GM20431 (cell line): ENCODE measurements around the gene CCDC158.

Experiments
- in situ Hi-C: fragments of 300-500 bp; cut with MseI, MboI; formaldehyde crosslinking; loops from one replicate; pipeline ENCODE4 v1.15.0; 2020; ENCODE audit warnings: low sequenced_read_pairs; ENCODE audit not compliant: unreplicated experiment

The CCDC158 gene

DNA sequence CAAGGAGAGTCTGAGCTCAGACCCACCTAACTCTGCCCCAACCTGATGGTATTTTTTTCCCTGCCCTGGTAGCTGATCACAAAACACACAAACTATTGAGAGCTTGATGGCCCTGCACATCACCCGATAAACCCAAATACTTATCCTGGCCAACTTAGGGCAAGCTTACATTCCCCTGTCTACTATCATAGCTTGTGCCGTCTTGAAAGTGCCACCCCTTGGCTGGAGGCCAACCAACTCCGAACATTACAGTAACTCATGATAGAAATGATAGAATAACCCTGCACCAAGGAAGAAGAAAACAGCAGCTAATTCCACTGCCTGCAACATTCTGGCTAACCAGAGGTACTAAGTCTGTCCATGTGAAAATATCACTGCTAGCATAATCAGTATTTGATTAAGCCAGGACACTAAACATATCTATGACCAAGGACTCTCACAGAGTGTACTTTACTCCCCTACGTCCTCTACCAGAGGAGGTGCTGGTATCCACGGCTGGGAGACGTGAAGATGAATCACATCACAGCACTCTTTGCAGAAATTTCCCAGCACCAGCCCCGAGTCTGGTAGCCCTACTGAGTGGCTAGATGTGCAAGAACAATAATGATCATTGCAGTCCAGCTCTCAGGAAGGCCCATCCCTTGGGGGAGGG is 105.5 kb downstream of the CCDC158 start:
- in situ Hi-C loops = no loop called here

DNA sequence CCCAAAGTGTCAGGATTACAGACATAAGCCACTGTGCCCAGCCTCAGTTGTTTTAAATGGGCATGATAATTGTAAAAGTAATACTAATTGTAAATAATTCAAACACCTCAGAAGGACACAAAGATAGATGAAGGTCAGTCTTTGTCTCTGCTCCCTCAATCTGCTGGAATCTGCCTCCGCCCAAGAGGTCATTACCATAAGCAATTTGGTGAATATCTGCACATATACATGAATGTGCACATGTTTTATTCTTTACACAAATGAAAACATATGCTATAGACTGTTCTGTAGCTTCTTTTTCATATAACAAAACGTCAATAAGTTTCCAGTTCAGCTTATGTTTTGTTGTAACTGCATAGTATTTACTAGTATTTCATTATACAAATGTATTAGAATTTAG is 107.4 kb downstream of the CCDC158 start:
- in situ Hi-C loops = no loop called here

DNA sequence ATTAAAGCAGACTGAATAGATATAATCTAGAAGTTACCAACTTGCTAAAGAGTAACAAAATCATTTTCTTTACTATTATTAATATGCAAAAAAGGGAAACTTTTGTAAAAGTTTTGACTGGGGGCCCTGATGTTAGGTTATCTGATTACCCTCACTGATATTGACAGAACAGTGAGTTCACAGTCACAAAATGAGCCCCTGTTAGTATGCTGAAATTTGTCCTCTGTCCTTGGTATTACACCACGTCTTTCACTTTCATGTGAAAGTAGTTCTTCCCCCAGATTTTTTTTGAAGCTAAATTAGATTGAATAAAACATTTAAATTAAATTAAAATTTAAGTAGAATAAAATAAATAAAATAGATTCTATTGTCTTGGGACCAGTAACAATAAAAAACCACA is 108.5 kb downstream of the CCDC158 start:
- in situ Hi-C loops = no loop called here

DNA sequence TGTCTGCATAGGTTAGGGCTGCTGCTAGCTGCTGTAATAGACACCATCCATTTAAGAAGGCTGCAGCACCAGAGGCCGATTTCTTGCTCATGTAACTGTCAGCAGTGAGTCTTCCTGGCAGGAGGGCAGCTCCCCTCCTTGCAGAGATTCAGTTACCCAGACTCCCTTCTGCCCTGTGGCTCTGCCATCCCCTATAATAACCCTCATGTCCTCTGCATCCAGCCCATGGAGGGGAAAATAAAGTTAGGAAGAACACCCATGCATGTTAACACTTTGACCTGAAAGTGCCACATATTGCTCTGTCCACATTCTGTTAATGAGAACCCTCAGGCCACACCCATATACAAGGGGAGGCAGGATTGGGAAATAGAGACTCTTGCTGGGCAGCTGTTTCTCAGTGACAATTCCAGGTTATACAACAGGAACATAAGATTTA is 109.0 kb downstream of the CCDC158 start:
- in situ Hi-C loops = no loop called here

DNA sequence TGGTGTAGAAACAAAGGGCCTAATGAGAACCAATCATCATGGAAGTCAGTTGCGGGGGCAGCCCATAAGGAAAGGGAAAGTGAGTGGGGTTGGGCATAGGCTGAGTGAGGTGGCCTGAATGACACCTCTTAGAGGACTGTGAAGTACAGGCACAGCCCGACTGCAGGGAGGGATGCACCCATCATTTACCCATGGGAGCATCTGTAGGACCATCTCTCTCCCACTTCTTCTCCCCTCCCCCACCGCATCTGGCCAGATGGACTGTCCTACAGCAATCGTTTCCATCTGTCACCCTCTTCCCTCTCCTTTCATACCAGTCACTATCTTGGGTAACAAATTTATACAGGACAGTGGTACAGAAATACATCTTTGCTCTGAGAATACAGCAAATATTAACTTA is 110.3 kb downstream of the CCDC158 start:
- in situ Hi-C loops = no loop called here

DNA sequence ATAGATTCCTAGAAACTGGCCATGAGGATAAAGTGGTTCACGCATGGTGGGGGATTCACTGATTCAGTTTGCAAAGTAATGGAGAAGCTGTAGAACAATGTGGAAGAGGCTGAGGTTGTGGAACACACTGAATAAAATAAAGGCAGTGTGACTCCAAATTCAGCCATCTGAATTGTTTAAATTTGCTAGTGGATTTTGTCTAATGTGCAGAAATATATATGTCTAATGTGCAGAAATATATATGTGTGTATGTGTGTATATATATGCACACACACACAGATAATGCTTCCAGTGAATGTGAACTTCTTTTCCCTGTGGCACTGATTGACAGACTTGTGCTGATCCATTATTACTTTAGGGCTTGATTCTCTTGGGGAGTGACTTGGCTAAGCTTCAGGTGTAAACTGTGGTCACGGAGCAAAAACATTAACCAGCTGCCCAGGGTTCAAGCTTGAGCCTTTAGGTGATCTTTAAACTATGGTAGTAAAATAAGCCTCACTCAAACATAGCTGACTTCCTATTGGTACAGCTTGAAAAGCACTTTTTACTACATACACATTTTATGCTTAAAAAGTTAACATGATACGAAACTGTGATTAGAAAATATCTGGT is 110.9 kb downstream of the CCDC158 start:
- in situ Hi-C loops = no loop called here

DNA sequence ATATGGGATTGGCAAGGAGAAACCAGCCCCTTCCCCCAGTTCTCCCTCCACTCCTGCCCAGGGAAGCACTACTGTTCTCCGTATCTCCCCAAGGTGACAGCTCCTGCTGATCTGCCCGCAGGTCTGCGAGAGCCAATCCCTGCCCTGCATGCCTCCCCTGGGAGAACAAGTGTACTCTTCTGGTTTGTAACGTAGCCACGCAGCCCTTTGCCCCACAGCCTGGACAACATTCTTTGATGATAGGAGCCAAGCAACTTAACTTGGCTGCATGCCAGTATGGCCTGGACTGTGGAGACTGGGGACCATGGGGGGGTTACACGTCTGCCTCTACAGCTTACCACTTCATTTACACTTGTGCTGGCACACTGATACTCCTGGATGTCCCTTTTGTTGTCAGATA is 112.4 kb downstream of the CCDC158 start:
- in situ Hi-C loops = no loop called here

DNA sequence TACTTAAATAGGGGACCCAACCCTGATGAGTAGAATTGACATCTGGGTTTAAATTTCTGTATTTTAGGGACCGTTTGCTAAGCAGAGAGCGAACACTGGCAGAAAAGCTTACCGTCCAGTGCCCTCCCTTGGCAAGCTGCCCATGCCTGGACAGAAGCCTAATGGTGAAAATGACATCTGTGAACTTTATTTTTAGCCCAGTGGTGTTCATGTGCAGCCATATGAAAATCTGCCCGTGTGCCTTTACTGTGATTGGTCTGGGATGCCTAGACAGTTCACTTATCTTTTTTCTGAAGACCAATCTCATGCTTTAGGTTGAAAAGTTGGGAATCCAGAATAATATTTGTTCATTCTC is 113.3 kb downstream of the CCDC158 start:
- in situ Hi-C loops = no loop called here

DNA sequence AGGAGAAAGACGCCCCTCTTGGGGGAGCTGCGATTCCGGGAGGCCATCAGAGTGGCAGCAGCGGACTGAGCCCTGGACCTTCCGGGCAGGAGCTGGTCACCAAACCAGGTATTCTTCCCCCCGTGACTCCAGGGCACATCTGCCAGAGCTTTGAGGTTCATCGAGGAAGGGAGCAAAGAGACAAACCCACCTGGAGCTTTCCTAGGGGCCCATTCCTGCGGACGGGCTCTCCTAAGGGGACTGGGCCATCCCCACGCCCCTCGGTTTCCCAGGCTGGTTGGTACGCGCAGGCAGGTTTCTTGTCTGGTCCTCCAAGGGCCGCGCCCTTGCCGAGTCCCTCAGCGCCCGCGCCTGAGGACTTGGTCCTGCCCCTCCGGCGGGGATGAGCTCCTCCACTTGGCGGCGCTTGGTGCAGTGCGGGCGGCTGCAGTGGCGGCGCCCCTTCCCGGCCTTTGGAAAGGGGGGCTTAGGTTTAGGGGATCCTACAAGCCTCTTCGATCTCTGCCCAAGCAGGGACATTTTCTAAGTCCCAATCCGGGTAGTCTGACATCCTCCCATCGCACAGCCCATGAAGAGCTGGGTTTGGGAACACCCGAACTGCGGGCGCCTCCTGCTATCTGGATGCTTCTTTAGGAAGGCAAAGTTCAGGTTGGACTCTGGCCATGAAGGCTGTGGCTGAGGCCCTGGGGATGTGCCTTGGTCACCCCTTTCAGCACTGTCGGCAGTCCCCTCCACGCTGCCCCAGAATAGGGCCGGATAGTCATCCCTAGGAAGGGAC is 113.9 kb downstream of the CCDC158 start:
- in situ Hi-C loops = no loop called here

DNA sequence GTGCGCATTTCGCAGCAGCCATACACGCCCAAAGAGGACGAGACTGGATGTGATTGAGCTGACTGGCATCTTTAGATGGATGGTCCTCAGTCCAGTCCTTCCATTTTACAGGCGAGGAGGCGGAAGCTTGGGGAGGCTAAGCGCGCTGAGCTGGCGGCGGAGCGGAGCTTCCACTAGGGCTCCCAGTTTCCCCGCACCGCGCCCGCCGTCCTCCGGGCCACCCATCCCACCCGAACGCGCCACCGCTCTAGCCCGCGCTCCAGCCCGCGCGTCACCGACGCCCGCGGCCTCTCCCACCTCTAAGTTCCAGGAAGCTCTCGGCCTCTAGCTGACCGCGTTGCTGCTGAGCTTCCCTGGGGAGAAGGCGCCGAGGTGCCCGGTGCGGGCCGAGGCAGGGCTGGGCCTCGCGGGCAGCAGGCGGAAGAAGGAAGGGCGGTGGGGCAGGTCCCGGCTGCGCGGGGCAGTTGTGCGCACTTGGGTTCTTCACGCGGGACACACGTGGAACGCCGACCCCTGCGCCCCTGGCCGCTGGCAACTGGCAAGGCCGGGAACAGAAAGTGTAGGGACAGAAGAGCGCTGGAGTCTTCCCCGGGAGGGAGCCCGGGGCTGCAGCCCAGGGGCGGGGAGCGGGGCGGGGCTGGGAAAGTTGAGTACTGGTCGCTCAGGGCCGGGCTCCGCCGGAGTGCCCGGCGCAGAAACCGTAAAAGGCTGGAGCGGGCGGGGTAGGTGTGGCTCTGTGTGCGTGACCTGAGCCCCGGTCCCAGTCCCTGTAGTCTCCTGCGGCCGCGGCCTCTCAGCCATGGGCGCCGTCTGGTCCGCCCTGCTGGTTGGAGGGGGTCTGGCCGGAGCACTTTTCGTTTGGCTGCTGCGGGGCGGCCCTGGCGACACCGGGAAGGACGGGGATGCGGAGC is 114.7 kb downstream of the CCDC158 start, which contains the start of gene STBD1:
Gene STBD1 (plus strand): TSS at position 763 of the 911 bp plus-strand sequence. CDS start 37 bp downstream, at position 800.
- in situ Hi-C loops = no loop called here

DNA sequence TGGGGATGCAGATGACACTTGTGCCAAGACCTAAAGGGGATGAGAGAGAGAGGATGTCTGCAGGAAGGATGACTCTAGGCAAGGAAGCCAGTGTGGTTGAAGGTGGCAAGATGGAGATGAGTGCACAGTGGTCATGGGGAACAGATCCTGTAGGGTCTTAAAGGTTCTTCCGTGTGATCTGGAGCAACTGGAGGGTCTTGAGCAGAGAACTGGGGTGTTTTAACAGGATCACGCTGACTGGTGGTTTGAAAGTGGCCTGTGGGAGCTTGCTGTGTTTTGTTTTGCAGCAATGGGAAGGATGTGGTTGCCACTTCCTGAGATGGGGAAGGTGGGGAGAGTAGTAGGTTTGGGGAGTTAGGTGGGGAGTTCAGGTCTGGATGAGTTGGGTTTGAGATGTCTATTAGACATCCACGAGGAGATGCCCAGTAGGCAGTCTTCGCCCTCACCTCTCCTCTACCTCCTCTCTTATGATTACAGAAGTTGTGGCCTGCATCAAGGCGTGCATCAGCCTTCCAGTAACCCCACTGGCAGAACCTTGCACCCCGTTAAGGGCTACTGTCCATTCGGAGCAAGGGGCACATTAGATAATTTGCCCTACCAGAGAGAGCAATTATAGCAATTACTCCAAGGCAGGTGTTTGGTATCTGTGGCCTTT is 115.8 kb downstream of the CCDC158 start:
- in situ Hi-C loops = no loop called here

DNA sequence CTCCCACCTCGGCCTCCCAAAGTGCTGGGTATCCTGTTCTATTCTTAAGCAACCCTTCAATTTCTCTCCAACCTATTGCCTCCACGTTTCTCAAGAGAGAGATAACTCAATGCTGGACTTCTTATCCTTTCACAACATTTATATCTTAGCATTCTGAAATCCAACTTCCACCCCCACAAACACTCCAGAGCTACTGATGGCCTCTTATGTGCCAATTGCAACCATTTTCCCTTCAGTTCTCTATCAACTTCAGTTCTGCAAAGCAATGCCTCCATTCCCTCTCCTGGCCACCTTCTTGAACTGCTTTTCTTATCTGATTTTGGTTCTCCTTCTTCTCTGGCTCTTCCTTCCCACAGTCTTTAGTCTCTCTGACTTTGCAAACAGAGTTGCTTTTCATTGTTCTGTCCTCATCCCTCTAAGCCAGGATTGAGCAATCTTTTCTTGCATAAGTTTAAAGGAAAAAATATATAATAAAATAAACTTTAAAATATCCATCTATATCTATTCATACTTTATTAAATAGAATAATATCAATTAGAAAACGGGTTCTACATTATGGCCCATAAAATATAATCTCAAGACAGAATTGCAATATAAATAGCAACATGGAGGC is 118.0 kb downstream of the CCDC158 start:
- in situ Hi-C loops = no loop called here

DNA sequence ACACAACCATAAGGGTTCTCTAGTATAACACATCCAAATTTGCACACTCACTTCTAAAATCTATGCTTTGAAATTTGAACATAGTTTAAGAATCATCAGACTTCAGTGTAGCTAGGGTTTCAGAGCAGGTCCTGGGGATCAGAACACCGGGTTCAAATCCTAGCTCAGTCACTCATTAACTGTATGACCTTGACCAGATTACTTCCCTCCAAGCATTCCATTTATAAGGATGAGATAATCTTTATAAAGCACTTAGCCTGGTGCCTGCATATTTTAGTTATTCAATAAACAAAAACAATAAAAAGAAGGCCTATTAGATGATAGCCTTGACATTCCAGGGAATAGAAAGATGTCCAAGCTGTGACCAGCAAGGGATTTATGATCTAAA is 119.2 kb downstream of the CCDC158 start:
- in situ Hi-C loops = no loop called here

DNA sequence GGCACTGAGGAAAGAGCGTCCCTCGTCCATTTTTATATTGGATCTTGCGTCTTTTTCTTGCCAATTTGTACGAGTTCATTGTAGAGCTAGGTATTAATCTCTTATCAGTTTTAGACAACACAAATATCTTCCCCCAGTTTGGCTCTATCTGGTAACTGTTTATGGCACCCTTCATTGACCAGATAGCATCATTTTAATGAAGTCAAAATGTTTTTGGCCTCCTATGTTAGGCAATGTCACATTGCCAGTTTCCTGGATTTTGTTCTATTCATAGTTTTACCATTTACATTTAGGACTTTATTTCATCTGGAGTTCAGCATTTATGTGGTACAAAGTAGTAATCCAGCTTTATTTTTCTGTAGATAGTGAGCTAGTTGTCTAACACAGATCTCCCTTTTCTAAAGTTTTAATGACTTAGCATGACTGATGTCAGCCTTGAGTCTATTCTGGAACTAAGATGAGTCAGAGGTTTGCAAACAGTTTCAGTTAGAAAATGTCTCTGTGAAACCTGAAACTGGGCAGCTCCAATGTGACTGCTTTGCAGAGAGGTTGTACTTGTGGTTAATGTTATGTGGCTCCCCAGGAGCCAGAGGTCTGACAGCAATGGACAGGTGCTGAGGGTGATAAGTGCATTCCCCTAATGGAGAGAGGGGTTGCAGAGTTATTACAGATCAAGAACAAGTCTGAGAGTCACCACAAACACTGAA is 119.7 kb downstream of the CCDC158 start:
- in situ Hi-C loops = no loop called here

DNA sequence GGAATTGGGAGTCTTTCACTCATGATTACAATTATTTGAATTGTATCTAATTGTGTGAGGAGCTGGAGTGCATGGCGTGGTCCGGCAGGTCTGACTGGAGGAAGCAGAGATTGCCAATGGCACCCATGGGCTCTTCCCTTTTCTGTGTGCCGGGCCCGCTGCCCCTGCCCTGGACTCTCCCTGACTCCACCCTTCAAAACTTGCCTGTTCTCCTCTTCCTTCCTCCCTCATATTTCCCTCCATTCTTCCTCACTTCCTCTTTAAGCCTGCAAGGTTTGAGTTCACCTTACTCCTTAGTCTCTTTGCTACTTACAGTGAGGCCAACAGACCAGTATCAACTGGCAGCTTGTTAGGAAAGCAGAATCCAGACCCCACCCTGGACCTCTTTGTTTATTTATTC is 120.9 kb downstream of the CCDC158 start:
- in situ Hi-C loops = no loop called here

DNA sequence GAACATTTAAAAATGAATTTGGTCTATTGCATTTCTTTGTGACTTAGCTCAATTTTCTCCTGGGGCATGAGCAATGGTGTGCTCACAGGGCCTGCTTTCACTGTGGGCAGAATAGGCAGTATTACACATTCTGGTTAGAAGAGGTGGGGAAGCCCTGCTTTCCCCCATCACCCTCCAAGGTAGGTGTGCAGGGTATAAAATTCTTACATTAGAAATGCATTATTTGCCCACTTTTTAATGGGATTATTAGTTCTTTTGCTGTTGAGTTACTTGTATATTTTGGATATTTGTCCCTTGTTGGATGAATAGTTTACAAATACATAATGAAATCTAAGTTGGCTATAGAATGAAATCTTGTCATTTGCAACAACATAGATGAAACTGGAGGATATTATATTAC is 122.7 kb downstream of the CCDC158 start:
- in situ Hi-C loops = no loop called here

DNA sequence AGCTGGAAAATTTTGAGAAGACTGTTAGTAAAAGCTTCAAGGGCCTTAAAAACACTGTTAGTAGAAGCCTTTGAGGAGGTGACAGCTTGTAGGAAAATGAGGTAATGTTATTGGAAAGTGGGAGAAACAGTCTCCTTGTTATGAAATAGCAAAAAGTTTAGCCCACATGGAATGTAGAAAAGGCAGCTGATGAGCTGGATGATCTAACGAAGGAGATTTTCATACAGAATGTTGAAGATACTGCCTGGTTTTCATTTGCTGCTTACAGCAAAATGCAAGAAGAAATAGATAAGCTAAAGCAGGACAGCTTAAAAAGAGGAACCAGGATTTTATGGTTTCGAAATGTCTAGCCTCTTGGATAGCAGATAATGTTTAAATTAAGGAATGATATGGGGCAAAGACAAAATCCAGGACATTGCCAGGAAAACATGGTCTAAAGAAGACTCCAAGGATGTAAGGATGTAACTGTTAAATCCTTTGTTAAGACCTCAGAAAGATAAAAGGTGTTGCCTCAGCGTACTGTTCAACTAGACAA is 124.6 kb downstream of the CCDC158 start:
- in situ Hi-C loops = no loop called here

DNA sequence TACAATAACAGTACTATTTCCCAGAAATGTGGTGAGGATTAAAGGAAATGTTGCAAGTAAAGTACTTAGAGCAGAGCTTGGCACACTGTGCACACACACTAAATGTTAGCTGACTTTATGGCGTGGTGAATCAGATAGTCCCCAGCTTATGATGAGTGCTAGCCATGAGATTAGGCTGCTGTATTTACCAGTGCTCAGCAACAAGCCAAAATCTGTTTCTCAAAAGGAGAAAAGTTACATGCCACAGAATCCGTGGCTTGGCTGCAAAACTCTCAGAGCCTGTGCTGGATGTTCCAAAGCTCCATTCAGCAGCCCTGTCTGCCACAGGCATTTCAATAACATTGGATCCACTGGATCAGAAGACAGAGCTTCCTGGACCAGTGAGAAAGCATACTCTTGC is 127.2 kb downstream of the CCDC158 start:
- in situ Hi-C loops = no loop called here

DNA sequence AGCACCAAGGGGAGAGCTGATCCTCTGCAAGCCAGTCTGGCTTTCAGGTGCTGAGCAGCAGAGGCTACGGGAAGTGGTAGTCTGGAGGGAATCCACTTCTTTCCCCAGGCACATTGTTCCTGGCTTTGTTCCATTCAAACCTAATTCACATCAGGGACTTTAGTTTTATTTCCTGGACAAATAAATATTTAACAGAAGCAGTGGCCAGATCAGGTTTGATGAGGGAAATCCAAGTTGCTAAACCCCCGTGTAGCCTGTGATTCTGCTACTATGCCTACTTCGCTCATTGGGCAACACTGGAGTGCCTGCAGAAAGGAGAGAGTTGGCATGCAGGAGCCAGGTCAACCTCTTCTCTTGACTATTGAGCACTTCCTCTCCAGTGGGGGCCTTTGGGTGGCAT is 128.2 kb downstream of the CCDC158 start:
- in situ Hi-C loops = no loop called here
